DND-41 (cell line): Measurements from ENCODE around the gene PCNX2.
"Not testable (repeated sequence)": the region's sequence is repeated elsewhere in the genome, so short reads cannot be mapped to it uniquely, and the experiment has no call there.

Experiments
- EZH2 ChIP-seq: IDR thresholded peaks from 3 replicates; pipeline ENCODE4 v1.6.1; 2012; ENCODE audit warnings: borderline replicate concordance, low read depth, mild to moderate bottlenecking, moderate library complexity, low read length, inconsistent platforms; ENCODE audit not compliant: severe bottlenecking
- TF ChIP-seq, protein P1 (sequence below): IDR thresholded peaks from 2 replicates; pipeline ENCODE4 v1.5.1; 2012; ENCODE audit warnings: borderline replicate concordance, low read length, moderate library complexity, mild to moderate bottlenecking; ENCODE audit not compliant: poor library complexity, severe bottlenecking; ENCODE audit errors: extremely low read depth

DNA sequence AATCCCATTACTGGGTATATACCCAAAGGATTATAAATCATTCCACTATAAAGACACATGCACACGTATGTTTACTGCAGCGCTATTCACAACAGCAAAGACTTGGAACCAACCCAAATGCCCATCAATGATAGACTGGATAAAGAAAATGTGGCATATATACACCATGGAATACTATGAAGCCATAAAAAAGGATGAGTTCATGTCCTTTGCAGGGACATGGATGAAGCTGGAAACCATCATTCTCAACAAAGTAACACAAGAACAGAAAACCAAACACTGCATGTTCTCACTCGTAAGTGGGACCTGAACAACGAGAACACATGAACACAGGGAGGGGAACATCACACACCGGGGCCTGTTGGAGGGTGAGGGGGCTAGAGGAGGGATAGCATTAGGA lies 291.9 kb downstream of the PCNX2 start:
- TF ChIP-seq EZH2: not testable (repeated sequence)
- TF ChIP-seq, protein P1, sequence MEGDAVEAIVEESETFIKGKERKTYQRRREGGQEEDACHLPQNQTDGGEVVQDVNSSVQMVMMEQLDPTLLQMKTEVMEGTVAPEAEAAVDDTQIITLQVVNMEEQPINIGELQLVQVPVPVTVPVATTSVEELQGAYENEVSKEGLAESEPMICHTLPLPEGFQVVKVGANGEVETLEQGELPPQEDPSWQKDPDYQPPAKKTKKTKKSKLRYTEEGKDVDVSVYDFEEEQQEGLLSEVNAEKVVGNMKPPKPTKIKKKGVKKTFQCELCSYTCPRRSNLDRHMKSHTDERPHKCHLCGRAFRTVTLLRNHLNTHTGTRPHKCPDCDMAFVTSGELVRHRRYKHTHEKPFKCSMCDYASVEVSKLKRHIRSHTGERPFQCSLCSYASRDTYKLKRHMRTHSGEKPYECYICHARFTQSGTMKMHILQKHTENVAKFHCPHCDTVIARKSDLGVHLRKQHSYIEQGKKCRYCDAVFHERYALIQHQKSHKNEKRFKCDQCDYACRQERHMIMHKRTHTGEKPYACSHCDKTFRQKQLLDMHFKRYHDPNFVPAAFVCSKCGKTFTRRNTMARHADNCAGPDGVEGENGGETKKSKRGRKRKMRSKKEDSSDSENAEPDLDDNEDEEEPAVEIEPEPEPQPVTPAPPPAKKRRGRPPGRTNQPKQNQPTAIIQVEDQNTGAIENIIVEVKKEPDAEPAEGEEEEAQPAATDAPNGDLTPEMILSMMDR: not testable (repeated sequence)
